NB4 (cell line): ENCODE measurements around the gene ACSM2B.

Experiments used
- CTCF ChIP-seq: IDR thresholded peaks from one replicate; pipeline ENCODE4 v1.5.1; 2012; ENCODE audit warnings: low read depth, low read length
- MAX ChIP-seq: IDR thresholded peaks from 2 replicates; pipeline ENCODE4 v1.6.1; 2011; ENCODE audit warnings: low read depth, low read length
- MYC ChIP-seq: IDR thresholded peaks from 2 replicates; pipeline ENCODE4 v1.6.1; 2011; ENCODE audit warnings: low read depth, low read length
- POLR2A ChIP-seq: IDR thresholded peaks from 2 replicates; pipeline ENCODE4 v1.6.1; 2011; ENCODE audit warnings: mild to moderate bottlenecking; ENCODE audit not compliant: insufficient read length; ENCODE audit errors: extremely low read depth

- no peak for TF ChIP-seq POLR2A
- no peak for TF ChIP-seq CTCF
- no peak for TF ChIP-seq MAX
- TF ChIP-seq MYC, result no peak
Observed at GRCh38 chr16:20621406-20621805, 45.2 kb upstream of the ACSM2B start.
